Lower lobe of right lung (tissue), 2 donors: ENCODE data around the gene MBD3L2. TPM values are rescaled to one million over a fixed set of nuclear protein-coding genes. Genes with fewer than 3 reads are reported as not detected.

Experiments used
- ATAC-seq, 2 donors: fragments of 200-7000 bp; cut with Tn5 transposase; one replicate each; pipeline ENCODE4 v1.9.1; 2020 to 2022; ENCODE audit warnings: mild to moderate bottlenecking in 2 of 2, moderate library complexity in 2 of 2
- DNase-seq: peaks from one replicate; pipeline ENCODE4 v3.0.0-alpha.2; 2020
- H3K27ac ChIP-seq: fragments of 200-600 bp; one replicate; pipeline ENCODE4 v1.8.0; 2022
- H3K27me3 ChIP-seq: fragments of 200-600 bp; one replicate; pipeline ENCODE4 v1.8.0; 2022; ENCODE audit warnings: low read depth
- H3K36me3 ChIP-seq: fragments of 200-600 bp; one replicate; pipeline ENCODE4 v1.8.0; 2022; ENCODE audit warnings: mild to moderate bottlenecking
- H3K4me1 ChIP-seq: fragments of 200-600 bp; one replicate; pipeline ENCODE4 v1.8.0; 2022
- H3K4me3 ChIP-seq: fragments of 200-600 bp; one replicate; pipeline ENCODE4 v1.8.0; 2022; ENCODE audit warnings: mild to moderate bottlenecking
- H3K9me3 ChIP-seq: fragments of 200-600 bp; one replicate; pipeline ENCODE4 v1.8.0; 2022
- CTCF ChIP-seq: fragments of 200-600 bp; IDR thresholded peaks from one replicate; pipeline ENCODE4 v1.8.0; 2022; ENCODE audit warnings: antibody characterized with exemption, mild to moderate bottlenecking
- intact Hi-C: fragments of 100-400 bp; cut with DNase I; formaldehyde crosslinking; loops from one replicate; pipeline ENCODE4 v1.11.0; 2022
- total RNA-seq: library from RNA; stranded (reverse); fragmentation: NEBNext Ultra II Directional; extraction: Animal tissue kit (Norgen Biotek cat#: 25700); gene quantifications from one replicate; pipeline ENCODE4 v1.2.1, GENCODE V29; 2021
- donor health status: DM: no; HTN: yes; CAD: no; lungs with severe emphysema.

The MBD3L2 gene
- total RNA-seq, 1 donor from 2014 or later = not detected

- ATAC-seq = no peak
- H3K4me1 ChIP-seq = peaks cover 15% of the 10 kb centered on the region
- H3K27ac ChIP-seq = no peak overlapping the region
- H3K27me3 ChIP-seq = no peaks in the 10 kb centered on the region
- TF ChIP-seq CTCF = no peak
- intact Hi-C loops = no loop called here
- peaks cover 20% of the 10 kb centered on the region for H3K36me3 ChIP-seq
- no peaks in the 10 kb centered on the region for H3K9me3 ChIP-seq
- no peak overlapping the region for H3K4me3 ChIP-seq
- no peak for DNase-seq
These were observed 18.6 kb downstream of the MBD3L2 start for GRCh38 chr19:7067716-7068115.

GRCh38 chr19:7068599-7068998 lies 19.5 kb downstream of the MBD3L2 start:
- TF ChIP-seq CTCF = no peak
- intact Hi-C loops = no loop called here
- Histone ChIP-seq H3K4me3 (no peak overlapping the region), H3K27me3 (no peaks in the 10 kb centered on the region), H3K4me1 (peaks cover 15% of the 10 kb centered on the region), H3K36me3 (peaks cover 29% of the 10 kb centered on the region), H3K27ac (no peak overlapping the region), H3K9me3 (no peaks in the 10 kb centered on the region)
- ATAC-seq (no peak), DNase-seq (no peak)

GRCh38 chr19:7069042-7069903 lies 20.2 kb downstream of the MBD3L2 start, which contains the start of gene ZNF557:
Gene ZNF557, plus strand, starts transcription at chr19:7069703. Its CDS starts 5,372 bp downstream, at chr19:7075075.
- peaks cover 36% of the 10 kb centered on the region for H3K36me3 ChIP-seq
- ATAC-seq = peak; percentile 100
- H3K4me3 ChIP-seq = peak within 1 kb of the TSS; percentile 97
- H3K9me3 ChIP-seq = no peaks in the 10 kb centered on the region
- peak; percentile 100 for DNase-seq
- peak within 1 kb of the TSS; percentile 88 for H3K27ac ChIP-seq
- intact Hi-C loops = no loop called here
- TF ChIP-seq CTCF = no peak
- peaks cover 15% of the 10 kb centered on the region for H3K4me1 ChIP-seq
- H3K27me3 ChIP-seq = no peaks in the 10 kb centered on the region

- TF ChIP-seq CTCF = no peak
- intact Hi-C loops = no loop called here
- Histone ChIP-seq H3K36me3 (peaks cover 40% of the 10 kb centered on the region), H3K27me3 (no peaks in the 10 kb centered on the region), H3K4me3 (peak overlapping the region; percentile 97), H3K4me1 (peaks cover 15% of the 10 kb centered on the region), H3K9me3 (no peaks in the 10 kb centered on the region), H3K27ac (peak overlapping the region; percentile 88)
- DNase-seq (no peak), ATAC-seq (no peak)
These were observed 20.7 kb downstream of the MBD3L2 start for GRCh38 chr19:7069904-7070226.

GRCh38 chr19:7072541-7072940 lies 23.4 kb downstream of the MBD3L2 start:
- Histone ChIP-seq H3K27ac (no peak overlapping the region), H3K36me3 (peaks cover 67% of the 10 kb centered on the region), H3K4me1 (peaks cover 15% of the 10 kb centered on the region), H3K4me3 (no peak overlapping the region), H3K9me3 (peaks cover 24% of the 10 kb centered on the region), H3K27me3 (no peaks in the 10 kb centered on the region)
- ATAC-seq = no peak
- no peak for TF ChIP-seq CTCF
- DNase-seq = no peak
- intact Hi-C loops = no loop called here
